GM12878 (cell line): ENCODE measurements around the gene NOP16. TPM values are rescaled to one million over a fixed set of nuclear protein-coding genes. Genes with fewer than 3 reads are reported as not detected.

ENCODE experiments used
- ATAC-seq: fragments of 200-7000 bp; cut with Tn5 transposase; 3 replicates; pipeline ENCODE4 v1.9.1; 2020; ENCODE audit warnings: mild to moderate bottlenecking, moderate library complexity
- BruUV-seq: library from RNA; stranded (reverse); fragments of 400-500 nt; replicated peaks from 2 replicates; lab custom pipeline; 2021; lab: Mats Ljungman, UMichigan
- CTCF ChIA-PET: fragments of 300-600 bp; sonication (Branson Sonifier 250); formaldehyde crosslinking; extraction: SDS; loops from one replicate; lab custom pipeline; 2021; ENCODE audit warnings: inconsistent platforms; lab: Yijun Ruan, JAX
- POLR2A ChIA-PET: fragments of 350-600 bp; formaldehyde crosslinking; extraction: SDS; loops from one replicate; lab custom pipeline; 2021; ENCODE audit warnings: inconsistent platforms; lab: Charles Lee
- RAD21 ChIA-PET: fragments of 300-600 bp; sonication (Branson Sonifier 250); formaldehyde crosslinking; loops from one replicate; lab custom pipeline; 2023; ENCODE audit warnings: antibody characterized with exemption; ENCODE audit not compliant: unreplicated experiment; lab: Charles Lee
- SMC1A ChIA-PET: fragments of 300-600 bp; sonication (Branson Sonifier 250); formaldehyde crosslinking; loops from one replicate; lab custom pipeline; 2023; ENCODE audit not compliant: unreplicated experiment, uncharacterized antibody; lab: Charles Lee
- DNase-seq: peaks from one replicate; pipeline ENCODE4 v3.0.0-alpha.2; 2011; ENCODE audit warnings: low read depth, low spot score
- FAIRE-seq: peaks from 3 replicates; lab custom pipeline; 2011; peaks lifted over from hg19 to GRCh38; lab: Jason Lieb, UNC
- H2AFZ ChIP-seq: 2 replicates; pipeline ENCODE4 v1.6.0; 2011; ENCODE audit warnings: low read depth, low read length, control low read depth; ENCODE audit not compliant: control insufficient read depth
- H3K27ac ChIP-seq: 2 replicates; pipeline ENCODE4 v1.5.1; 2011; ENCODE audit warnings: control low read depth; ENCODE audit not compliant: control insufficient read depth, insufficient read depth
- H3K27me3 ChIP-seq, 2 experiments: replicated peaks in 1 of 2; 2 replicates each; pipeline versions ENCODE4 v1.6.0 to v1.6.1; 2011; ENCODE audit warnings: low read length in 1 of 2; ENCODE audit not compliant: control insufficient read depth in 2 of 2, insufficient read depth in 2 of 2
- H3K36me3 ChIP-seq, 2 experiments: 2 replicates each; pipeline ENCODE4 v1.5.1; 2011; ENCODE audit warnings: low read length in 1 of 2; ENCODE audit not compliant: control insufficient read depth in 2 of 2, insufficient read depth in 2 of 2
- H3K4me1 ChIP-seq: 2 replicates; pipeline ENCODE4 v1.6.1; 2011; ENCODE audit warnings: mild to moderate bottlenecking, low read length, moderate library complexity, mixed read lengths; ENCODE audit not compliant: control insufficient read depth, insufficient read depth
- H3K4me2 ChIP-seq: 2 replicates; pipeline ENCODE4 v1.6.0; 2011; ENCODE audit warnings: control low read depth; ENCODE audit not compliant: control insufficient read depth, insufficient read depth
- H3K4me3 ChIP-seq: fragments of 200-600 bp; sonication (generic); 2 replicates; pipeline ENCODE4 v1.5.1; 2016
- H3K79me2 ChIP-seq: 2 replicates; pipeline ENCODE4 v1.6.0; 2011; ENCODE audit warnings: low read length; ENCODE audit not compliant: control insufficient read depth, insufficient read depth
- H3K9ac ChIP-seq: 2 replicates; pipeline ENCODE4 v1.8.0; 2011; ENCODE audit warnings: low read length, control low read depth, mixed read lengths; ENCODE audit not compliant: control insufficient read depth, insufficient read depth
- H3K9me3 ChIP-seq: replicated peaks from 3 replicates; pipeline ENCODE4 v1.5.1; 2011; ENCODE audit warnings: mild to moderate bottlenecking, low read length; ENCODE audit not compliant: control insufficient read depth, insufficient read depth
- H4K20me1 ChIP-seq: 2 replicates; pipeline ENCODE4 v1.6.0; 2011; ENCODE audit not compliant: control insufficient read depth, insufficient read depth
- SPI1 ChIP-seq: IDR thresholded peaks from 2 replicates; pipeline ENCODE4 v1.6.1; 2011; ENCODE audit warnings: low read depth, mild to moderate bottlenecking, low read length, moderate library complexity, borderline replicate concordance; ENCODE audit not compliant: insufficient read depth
- WGBS: methylation state at CpG from one replicate; pipeline ENCODE4 v1.1.6; 2016; ENCODE audit warnings: low lambda C conversion rate; ENCODE audit not compliant: insufficient replicate concordance, insufficient coverage; ENCODE audit errors: missing lambda C conversion rate; 5-methylcytosine and 5-hydroxymethylcytosine counted together
- in situ Hi-C: fragments of 300-500 bp; cut with MboI; formaldehyde crosslinking; loops from 9 replicates; pipeline ENCODE4 v1.14.3; 2018; ENCODE audit warnings: mixed read lengths
- intact Hi-C: fragments of 100-400 bp; cut with micrococcal nuclease; formaldehyde crosslinking; loops from one replicate; pipeline ENCODE4 v1.14.2; 2022; ENCODE audit not compliant: unreplicated experiment
- polyA plus RNA-seq, 11 experiments: library from polyadenylated mRNA; depleted of rRNA in 4 of 11; unstranded in 6 of 11; stranded (reverse) in 5 of 11; fragments of >200 nt; fragmentation: Nextera tagmentation in 4 of 11; fragmentation: Illumina TruSeq in 1 of 11; extraction: Ambion mirVana in 4 of 11; extraction: Trizol in 1 of 11; gene quantifications; 1 replicate in 1 of 11; 2 replicates in 10 of 11; pipeline versions ENCODE4 v1.2.1 to v1.2.3, GENCODE V29; 2011 to 2016; ENCODE audit warnings: inconsistent platforms in 2 of 11, missing spikeins in 2 of 11, low read depth in 1 of 11
- total RNA-seq, 4 experiments: library from RNA; depleted of rRNA in 3 of 4; stranded (reverse); fragments of >200 nt in 3 of 4; fragmentation: Illumina TruSeq in 1 of 4; extraction: Trizol in 1 of 4; gene quantifications; 2 replicates each; pipeline versions ENCODE4 v1.2.1 to v1.2.3, GENCODE V29; 2013 to 2021
- TF ChIP-seq, protein P1 (sequence below): IDR thresholded peaks from 2 replicates; pipeline ENCODE4 v1.6.1; 2011; ENCODE audit warnings: low read depth, low read length, improper control_type of control experiment, borderline replicate concordance
- TF ChIP-seq, protein P2 (sequence below): IDR thresholded peaks from 2 replicates; pipeline ENCODE4 v1.6.1; 2011; ENCODE audit warnings: borderline replicate concordance, low read depth, mild to moderate bottlenecking, moderate library complexity, low read length; ENCODE audit not compliant: insufficient read depth, poor library complexity, severe bottlenecking

Gene NOP16
- total and polyA plus RNA-seq, 10 of the 15 experiments (the other 5 are each of a cell fraction or from before 2014, with no cell fraction given), result 50.3 to 276 (median 116) TPM

DNA sequence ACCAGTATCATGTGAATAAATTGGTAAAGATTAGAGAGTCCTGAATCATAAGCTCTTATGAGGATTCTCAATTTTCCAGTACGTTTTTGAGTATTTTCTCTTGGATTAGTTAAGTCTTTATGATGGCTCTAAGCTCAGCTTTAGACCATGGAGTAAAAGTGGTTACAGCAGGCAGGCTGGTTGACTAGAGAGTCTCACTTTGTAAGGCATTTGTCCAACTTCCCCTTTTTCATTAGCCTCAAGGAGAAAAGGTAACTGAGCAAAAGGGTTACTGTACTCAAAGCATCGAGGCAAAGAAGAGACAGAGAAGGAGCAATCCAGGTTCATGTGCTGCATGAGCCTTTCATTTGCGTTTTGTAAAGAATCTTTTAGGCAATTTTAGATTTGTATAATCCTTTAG is 8.5 kb downstream of the NOP16 start:
- Histone ChIP-seq H4K20me1 (no peaks in the 10 kb centered on the region), H3K4me1 (no peaks in the 10 kb centered on the region), H3K4me2 (no peak overlapping the region), H3K36me3 (peaks cover 8 to 21% of the 10 kb centered on the region in 2 experiments; a peak in 3 of 4 replicates), H3K4me3 (no peak overlapping the region), H3K9ac (no peak overlapping the region), H3K27me3 (no peaks in the 10 kb centered on the region), H2AFZ (no peak overlapping the region), H3K79me2 (no peaks in the 10 kb centered on the region), H3K9me3 (no peaks in the 10 kb centered on the region; the same call in 2 of the 3 replicates), H3K27ac (no peak overlapping the region)
- DNase-seq (no peak), ATAC-seq (peak; percentile 87), FAIRE-seq (peak; percentile 68)
- ChIA-PET POLR2A (interaction anchor here (1.0 to 1.5 kb wide), 4 partner anchors 9 to 26 kb away, joined by 3 to 7 read pairs (median 4); partner anchors contain the start of genes HIGD2A and NOP16), RAD21 (interaction anchor here (1.0 to 1.5 kb wide), 2 partner anchors 9 to 18 kb away, joined by 3 to 4 read pairs; partner anchors contain the start of gene KIAA1191), SMC1A (interaction anchor here (1.2 kb wide), 1 partner anchor 18 kb away, joined by 7 read pairs; the partner anchor contains the start of gene KIAA1191), CTCF (no interaction called here)
- in situ Hi-C loops, result no loop called here
- TF ChIP-seq, protein P1, sequence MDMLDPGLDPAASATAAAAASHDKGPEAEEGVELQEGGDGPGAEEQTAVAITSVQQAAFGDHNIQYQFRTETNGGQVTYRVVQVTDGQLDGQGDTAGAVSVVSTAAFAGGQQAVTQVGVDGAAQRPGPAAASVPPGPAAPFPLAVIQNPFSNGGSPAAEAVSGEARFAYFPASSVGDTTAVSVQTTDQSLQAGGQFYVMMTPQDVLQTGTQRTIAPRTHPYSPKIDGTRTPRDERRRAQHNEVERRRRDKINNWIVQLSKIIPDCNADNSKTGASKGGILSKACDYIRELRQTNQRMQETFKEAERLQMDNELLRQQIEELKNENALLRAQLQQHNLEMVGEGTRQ, result no peak
- TF ChIP-seq, protein P2, sequence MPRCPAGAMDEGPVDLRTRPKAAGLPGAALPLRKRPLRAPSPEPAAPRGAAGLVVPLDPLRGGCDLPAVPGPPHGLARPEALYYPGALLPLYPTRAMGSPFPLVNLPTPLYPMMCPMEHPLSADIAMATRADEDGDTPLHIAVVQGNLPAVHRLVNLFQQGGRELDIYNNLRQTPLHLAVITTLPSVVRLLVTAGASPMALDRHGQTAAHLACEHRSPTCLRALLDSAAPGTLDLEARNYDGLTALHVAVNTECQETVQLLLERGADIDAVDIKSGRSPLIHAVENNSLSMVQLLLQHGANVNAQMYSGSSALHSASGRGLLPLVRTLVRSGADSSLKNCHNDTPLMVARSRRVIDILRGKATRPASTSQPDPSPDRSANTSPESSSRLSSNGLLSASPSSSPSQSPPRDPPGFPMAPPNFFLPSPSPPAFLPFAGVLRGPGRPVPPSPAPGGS, result no peak
- TF ChIP-seq SPI1, result peak; percentile 84
- intact Hi-C loops, result loop anchor here (10.0 kb wide), 1 partner anchor 155 kb away; the partner anchor contains the start of gene RNF44
- no TSS peak for BruUV-seq
- WGBS, result 45% methylated on average over 3 of the region's 3 CpGs
